Measurements from ENCODE around the gene MKKS. TPM values are rescaled to one million over a fixed set of nuclear protein-coding genes. Genes with fewer than 3 reads are reported as not detected.

Gene MKKS
- total and polyA plus RNA-seq, 2 experiments from 2014 or later: 15.0 to 17.4 TPM

DNA sequence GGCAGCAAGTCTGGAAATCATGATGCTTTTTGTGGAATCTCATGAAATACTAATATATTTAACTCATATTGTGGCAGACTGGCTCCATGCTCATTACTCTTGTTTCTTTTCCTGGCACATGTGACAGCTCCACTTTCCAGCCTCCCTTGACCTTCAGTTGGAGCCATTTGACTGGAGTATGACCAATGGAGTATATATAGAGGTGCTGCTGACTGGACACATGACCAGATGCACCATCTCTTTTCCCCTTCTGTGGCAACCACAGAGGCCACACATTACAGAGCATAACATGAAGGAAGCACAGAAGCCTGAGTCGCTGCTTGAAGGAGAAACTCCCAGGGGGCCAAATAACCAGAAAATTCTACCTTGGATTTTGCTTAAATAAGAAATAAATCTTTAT lies 77.4 kb downstream of the MKKS start:
- Histone ChIP-seq H3K4me2 (no peak overlapping the region), H3K27me3 (no peaks in the 10 kb centered on the region), H3K36me3 (replicated peaks; ENCODE audit: insufficient read depth, low read depth) (no peaks in the 10 kb centered on the region), H3K9me2 (replicated peaks; ENCODE audit: insufficient read depth) (no peaks in the 10 kb centered on the region), H3K4me3 (no peak overlapping the region), H3K4me1 (ENCODE audit: insufficient read depth) (peaks cover 14% of the 10 kb centered on the region), H3K9me3 (ENCODE audit: low read depth) (no peaks in the 10 kb centered on the region), H3K27ac (no peak overlapping the region), H4K20me1 (ENCODE audit: insufficient read depth, poor library complexity, severe bottlenecking) (no peaks in the 10 kb centered on the region), H3K79me2 (no peaks in the 10 kb centered on the region), H2AFZ (no peak overlapping the region)
- TF ChIP-seq EZH2phosphoT487 (IDR thresholded peaks at IDR 0.05; ENCODE audit: low read depth, severe bottlenecking, unreplicated experiment): no peak
- no peak for TF ChIP-seq EZH2 (IDR thresholded peaks at IDR 0.05; ENCODE audit: borderline replicate concordance)
- TF ChIP-seq, protein P1, sequence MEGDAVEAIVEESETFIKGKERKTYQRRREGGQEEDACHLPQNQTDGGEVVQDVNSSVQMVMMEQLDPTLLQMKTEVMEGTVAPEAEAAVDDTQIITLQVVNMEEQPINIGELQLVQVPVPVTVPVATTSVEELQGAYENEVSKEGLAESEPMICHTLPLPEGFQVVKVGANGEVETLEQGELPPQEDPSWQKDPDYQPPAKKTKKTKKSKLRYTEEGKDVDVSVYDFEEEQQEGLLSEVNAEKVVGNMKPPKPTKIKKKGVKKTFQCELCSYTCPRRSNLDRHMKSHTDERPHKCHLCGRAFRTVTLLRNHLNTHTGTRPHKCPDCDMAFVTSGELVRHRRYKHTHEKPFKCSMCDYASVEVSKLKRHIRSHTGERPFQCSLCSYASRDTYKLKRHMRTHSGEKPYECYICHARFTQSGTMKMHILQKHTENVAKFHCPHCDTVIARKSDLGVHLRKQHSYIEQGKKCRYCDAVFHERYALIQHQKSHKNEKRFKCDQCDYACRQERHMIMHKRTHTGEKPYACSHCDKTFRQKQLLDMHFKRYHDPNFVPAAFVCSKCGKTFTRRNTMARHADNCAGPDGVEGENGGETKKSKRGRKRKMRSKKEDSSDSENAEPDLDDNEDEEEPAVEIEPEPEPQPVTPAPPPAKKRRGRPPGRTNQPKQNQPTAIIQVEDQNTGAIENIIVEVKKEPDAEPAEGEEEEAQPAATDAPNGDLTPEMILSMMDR (IDR thresholded peaks at IDR 0.05; ENCODE audit: poor library complexity): no peak
- no peak for DNase-seq (ENCODE audit: low spot score)
- 94% methylated on average over 1 of the region's 1 CpG for WGBS (ENCODE audit: low lambda C conversion rate, missing lambda C conversion rate)

DNA sequence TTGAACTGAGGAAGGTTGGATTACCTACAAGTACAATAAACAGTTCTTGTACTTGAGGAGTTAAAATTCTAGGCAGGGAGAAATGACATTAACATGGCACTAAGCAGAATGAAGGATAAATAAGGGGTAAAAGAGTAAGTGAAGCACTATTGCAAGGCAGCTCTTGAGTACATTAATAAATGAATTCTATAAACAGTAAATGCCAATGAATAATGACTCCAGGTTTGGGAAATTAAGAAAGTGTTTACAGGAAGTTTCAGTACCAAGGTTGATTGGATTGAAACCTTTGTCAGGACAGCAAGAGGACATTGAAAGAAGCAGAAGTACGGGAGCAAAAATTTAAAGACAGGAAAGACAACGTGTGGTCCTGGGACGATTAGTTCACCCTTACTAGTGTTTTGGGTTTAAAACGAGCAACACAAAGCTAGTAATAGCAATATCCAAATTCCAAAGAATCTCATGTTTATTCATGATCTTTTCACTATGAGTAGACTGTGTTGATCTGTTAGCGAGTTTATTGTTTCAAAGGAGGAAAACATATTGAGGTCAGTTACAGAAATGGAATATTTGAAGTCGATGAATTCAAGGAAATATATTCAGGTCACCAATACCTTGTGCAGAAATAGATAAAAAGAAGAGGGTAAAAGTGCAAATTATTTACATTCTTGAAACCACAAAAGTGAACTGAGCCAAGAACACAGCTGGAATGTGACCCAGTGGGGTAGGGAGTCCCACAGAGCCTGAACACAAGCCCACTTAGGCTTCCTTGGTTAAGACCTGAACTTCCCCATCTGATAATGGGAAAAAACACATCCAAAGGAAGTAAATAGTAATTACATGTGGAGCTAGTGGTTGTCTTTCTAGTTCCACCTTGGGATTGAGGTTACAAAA lies 80.8 kb downstream of the MKKS start:
- WGBS (ENCODE audit: low lambda C conversion rate, missing lambda C conversion rate): 46% methylated on average over 6 of the region's 6 CpGs
- no peaks in the 10 kb centered on the region for H3K79me2 ChIP-seq
- H3K36me3 ChIP-seq (replicated peaks; ENCODE audit: insufficient read depth, low read depth): no peaks in the 10 kb centered on the region
- no peak overlapping the region for H3K4me3 ChIP-seq
- peak overlapping the region; percentile 61 for H3K4me2 ChIP-seq
- no peak for DNase-seq (ENCODE audit: low spot score)
- no peaks in the 10 kb centered on the region for H3K9me3 ChIP-seq (ENCODE audit: low read depth)
- peak overlapping the region; percentile 18 for H3K27ac ChIP-seq
- peaks cover 14% of the 10 kb centered on the region for H3K4me1 ChIP-seq (ENCODE audit: insufficient read depth)
- no peaks in the 10 kb centered on the region for H4K20me1 ChIP-seq (ENCODE audit: insufficient read depth, poor library complexity, severe bottlenecking)
- TF ChIP-seq EZH2phosphoT487 (IDR thresholded peaks at IDR 0.05; ENCODE audit: low read depth, severe bottlenecking, unreplicated experiment): no peak
- no peaks in the 10 kb centered on the region for H3K27me3 ChIP-seq
- H2AFZ ChIP-seq: no peak overlapping the region
- no peaks in the 10 kb centered on the region for H3K9me2 ChIP-seq (replicated peaks; ENCODE audit: insufficient read depth)

Other genes with a start within 250 kb of the MKKS start
- gene SNAP25, start 215.4 kb downstream of the MKKS start, total RNA-seq: 3.6 and 3.7 TPM in 2 replicates
- gene SNAP25, start 215.4 kb downstream of the MKKS start, polyA plus RNA-seq: 5.2 TPM in 2 replicates
- 4.7 and 5.7 TPM in 2 replicates for gene SLX4IP, start 1.1 kb upstream of the MKKS start, total RNA-seq
- 2.9 TPM in 2 replicates for gene SLX4IP, start 1.1 kb upstream of the MKKS start, polyA plus RNA-seq
- 51.5 and 52.6 TPM in 2 replicates for gene JAG1, start 239.8 kb upstream of the MKKS start, total RNA-seq
- gene JAG1, start 239.8 kb upstream of the MKKS start, polyA plus RNA-seq: 19.2 and 21.0 TPM in 2 replicates

Measured in hepatocyte (in vitro differentiated cells).